GM19397 (cell line): Measurements from ENCODE around the gene PDE3B.

Experiments
- ATAC-seq: cut with Tn5 transposase; IDR thresholded peaks from one replicate; pipeline ENCODE4 v1.9.1; 2021; ENCODE audit warnings: mild to moderate bottlenecking, moderate library complexity; ENCODE audit not compliant: unreplicated experiment

The PDE3B gene

GRCh38 chr11:14908214-14908880 is 264.7 kb downstream of the PDE3B start:
- ATAC-seq = no peak

DNA sequence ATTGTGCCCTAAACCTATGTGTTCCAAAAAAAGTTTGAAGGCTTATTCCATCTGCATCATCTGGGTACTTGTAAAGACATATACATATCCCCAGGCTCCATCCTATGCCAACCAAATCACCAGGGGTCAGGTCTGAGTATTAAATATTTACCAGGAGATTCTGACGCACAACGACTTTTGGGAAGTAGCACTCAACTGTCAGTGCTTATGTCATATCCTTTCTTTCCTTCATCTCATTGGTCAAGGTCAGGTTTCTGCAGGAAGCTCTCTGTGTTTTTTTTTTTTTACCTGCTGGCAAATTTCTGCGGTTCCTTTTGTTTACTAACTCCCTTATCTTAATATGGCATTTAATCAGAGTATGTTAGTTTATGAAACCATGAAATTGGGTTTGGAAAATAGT is 270.9 kb downstream of the PDE3B start:
- ATAC-seq = no peak

GRCh38 chr11:14916403-14916802 is 272.8 kb downstream of the PDE3B start:
- no peak for ATAC-seq
